GM19240 (cell line): ENCODE measurements around the gene CSH1.
"Not testable (repeated sequence)": the region's sequence is repeated elsewhere in the genome, so short reads cannot be mapped to it uniquely, and the experiment has no call there.

Experiments used
- DNase-seq: peaks from one replicate; pipeline ENCODE4 v3.0.0; 2011; ENCODE audit warnings: low spot score; ENCODE audit not compliant: insufficient read length

CSH1 gene

GRCh38 chr17:63896524-63897354, at the start of gene CSH1:
CSH1 (minus strand) TSS chr17:63896574; CDS start chr17:63896511, 63 bp downstream.
- not testable (repeated sequence) for DNase-seq

GRCh38 chr17:63945784-63946439, 49.5 kb upstream of the CSH1 start:
- no peak for DNase-seq

GRCh38 chr17:63944736-63945499, 48.5 kb upstream of the CSH1 start:
- no peak for DNase-seq

DNA sequence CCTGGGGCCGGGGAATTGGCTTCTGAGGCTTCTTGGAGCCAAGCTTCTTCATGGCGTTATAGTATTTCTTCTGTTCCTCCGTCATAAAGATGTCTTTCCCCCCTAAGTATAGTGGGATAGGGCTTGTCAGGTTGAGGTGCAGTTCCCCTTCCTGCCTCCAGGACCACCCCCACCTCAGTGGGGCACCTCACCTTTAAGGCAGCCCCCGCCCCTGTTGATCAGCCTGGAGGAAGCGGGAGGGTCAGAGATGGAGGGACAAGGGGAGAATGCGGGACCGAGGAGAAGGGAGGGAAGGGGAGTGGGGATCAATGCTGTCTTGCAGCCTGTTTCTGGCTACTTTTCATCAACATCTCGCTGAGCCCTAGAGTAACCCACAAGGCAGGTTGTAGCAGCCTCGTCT, 47.4 kb upstream of the CSH1 start:
- DNase-seq, result no peak

DNA sequence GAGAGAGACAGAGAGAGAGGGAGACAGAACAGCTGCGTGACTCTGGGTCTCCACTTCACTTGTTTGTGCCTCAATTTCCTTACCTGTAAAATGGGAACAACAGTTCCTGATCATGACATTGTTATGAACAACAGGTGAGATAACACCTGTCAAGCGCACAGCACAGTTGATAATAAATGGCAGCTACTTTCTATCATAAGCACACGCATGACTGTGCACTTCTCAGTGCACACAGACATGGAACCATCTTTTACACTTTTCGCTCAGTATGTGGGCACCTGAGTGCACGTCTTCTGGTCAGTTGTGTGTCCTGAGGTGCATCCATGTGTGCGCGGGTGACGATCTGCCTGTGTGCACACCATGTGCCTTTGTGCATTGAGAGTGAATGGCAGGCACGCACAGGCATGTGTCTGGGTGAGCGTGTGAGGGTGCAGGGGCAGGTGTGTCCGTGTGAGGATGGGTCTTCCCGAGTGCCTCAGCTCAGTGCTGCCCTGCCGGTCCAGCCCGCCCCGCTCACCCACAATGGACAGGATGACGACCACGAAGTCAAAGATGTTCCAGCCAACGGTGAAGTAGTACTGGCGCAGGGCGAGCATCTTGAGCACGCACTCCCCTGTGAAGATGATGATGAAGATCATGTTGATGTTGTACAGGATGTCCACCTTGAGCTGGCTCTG, 46.1 kb upstream of the CSH1 start:
- DNase-seq, result no peak

DNA sequence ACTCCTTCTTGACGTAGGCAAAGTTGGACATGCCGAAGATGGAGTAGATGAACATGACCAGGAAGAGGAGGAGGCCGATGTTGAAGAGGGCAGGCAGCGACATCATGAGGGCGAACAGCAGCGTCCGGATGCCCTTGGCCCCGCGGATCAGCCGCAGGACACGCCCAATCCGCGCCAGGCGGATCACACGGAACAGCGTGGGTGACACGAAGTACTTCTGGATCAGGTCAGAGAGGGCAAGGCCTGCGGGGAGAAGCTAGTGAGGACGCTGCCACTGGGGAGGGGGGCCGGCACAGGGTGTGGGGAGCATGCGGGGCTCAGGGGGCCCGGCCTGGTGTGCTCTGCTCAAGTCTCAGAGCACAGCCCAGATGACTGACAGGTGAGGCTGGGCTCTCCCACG, 45.4 kb upstream of the CSH1 start:
- no peak for DNase-seq

GRCh38 chr17:63941162-63941561, 44.8 kb upstream of the CSH1 start:
- no peak for DNase-seq

DNA sequence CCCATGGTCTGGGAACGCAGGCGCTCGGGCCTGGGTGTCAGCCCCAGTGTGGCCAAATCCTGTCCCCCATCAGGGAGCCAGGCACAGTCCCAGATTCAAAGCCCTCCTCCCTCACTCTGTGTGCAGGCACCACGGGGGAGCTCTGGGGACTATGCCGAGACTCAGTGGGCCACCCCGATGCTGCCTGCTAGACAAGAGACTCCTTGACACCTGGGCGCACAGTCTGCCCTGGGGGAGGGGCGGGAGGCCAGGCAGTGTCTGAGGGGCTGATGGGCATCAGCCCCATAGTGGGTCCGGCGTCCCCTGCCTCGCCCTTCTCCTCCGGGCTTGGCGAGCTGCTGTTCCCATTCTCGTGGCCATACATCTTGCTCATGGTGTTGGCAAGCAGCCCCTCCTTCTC, 44.2 kb upstream of the CSH1 start:
- no peak for DNase-seq

- no peak for DNase-seq
Observed at GRCh38 chr17:63939884-63940283, 43.5 kb upstream of the CSH1 start.

- DNase-seq, result no peak
Observed at GRCh38 chr17:63939401-63939800, 43.0 kb upstream of the CSH1 start.

DNA sequence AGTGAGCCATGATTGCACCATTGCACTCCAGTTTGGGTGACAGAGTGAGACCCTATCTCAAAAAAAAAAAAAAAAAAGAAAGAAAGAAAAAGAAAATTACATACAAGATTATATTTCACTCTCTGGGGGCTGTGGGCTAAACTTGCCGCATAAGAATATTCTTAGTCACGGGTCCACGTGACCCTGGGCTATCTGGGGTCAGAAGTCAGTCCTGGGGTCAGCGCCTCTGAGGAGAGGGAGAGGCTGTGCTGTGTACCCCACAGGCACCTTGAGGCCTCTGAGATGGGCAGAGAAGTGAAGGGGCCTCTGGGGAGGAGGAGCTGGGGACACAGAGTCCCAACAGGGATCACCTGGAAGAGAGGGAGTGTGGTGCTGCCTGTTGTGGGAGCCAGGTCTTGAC, 41.5 kb upstream of the CSH1 start:
- DNase-seq, result no peak

GRCh38 chr17:63937319-63937718, 40.9 kb upstream of the CSH1 start:
- no peak for DNase-seq

DNA sequence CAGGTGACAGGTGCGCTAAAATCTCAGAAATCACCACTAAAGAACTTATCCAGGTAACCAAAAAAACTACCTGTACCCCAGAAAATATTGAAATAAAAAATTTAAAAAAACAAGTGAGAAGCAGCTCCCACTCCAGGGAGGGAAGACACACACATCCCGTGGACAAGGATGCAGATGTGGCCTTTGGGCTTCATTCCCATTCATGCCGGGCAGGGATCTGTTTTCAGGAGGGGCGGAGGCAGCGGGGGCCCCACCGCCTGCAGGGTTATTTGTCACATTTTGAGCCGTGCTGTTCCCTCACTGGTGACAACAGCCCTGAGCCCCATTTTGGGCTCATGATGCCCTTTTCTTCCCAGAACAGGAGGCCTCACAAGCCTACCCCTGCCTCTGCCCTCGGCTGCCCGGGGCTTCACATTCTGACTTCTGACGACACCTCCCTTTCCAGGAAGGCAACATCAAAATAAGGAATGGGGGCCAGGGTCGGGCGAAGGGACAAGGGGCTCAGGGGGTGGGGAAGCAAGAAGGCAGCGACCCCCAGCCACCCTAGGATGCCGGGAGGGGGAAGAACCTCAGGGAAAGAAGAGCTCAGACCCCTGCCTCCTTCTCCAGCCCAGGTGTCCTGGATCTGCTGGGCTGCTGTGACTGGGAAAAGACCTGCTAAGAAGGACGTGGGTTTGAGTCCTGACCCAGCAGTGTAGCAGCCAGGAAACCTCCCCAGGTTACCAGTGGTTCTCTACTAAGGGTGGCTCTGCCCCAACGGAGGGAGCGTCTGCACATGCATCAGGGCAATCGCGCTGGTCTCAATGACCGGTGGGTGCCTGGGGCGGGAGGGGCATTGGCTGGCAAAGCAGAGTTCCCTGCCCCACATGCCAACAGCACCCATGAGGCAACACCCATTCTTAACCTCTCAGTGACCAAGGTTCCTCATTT, 38.1 kb upstream of the CSH1 start:
- DNase-seq, result no peak

DNA sequence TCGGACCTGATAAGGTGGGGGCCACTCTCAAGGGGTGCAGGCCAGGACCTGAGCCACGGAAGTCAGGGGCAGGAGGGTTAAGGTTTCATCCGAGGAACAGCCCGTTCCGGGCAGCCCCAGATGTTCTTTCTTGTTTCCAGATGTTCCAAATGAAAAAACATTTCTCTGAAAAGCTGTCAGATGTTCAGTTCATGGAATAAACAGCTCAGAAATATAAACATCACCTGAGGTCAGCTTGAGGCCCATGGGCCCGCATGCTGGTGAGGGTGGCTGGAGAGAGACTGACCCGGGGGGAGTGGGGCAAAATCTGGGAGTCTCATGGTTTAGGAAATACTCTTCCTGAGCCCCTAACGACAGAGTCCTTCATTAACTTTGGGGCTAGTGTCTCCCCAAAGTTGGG, 37.2 kb upstream of the CSH1 start:
- DNase-seq, result no peak

DNA sequence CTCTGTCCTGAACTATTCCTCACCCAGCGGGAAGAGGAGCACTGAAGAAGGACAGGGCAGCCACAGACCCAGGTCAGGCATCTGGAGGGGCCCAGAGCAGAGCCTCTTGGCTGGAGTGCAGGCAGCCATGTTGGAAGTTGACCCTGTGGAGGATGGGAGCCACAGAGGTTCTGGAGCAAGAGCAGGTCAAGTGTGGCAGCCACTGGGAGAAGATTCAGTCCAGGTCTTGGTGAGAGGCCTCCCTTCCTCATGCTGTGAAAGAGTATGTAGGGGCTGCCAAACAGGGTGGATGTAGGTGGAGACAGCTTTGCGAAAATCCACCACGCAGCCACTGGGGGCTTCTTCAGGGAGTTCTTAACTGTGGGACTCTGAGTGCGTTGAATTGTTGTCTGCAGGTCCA, 36.3 kb upstream of the CSH1 start:
- DNase-seq, result no peak

GRCh38 chr17:63931981-63932561, 35.7 kb upstream of the CSH1 start, which contains the start of gene CD79B:
CD79B (minus strand) TSS chr17:63932331; CDS start chr17:63932261, 70 bp downstream.
- DNase-seq, result peak; percentile 91

DNA sequence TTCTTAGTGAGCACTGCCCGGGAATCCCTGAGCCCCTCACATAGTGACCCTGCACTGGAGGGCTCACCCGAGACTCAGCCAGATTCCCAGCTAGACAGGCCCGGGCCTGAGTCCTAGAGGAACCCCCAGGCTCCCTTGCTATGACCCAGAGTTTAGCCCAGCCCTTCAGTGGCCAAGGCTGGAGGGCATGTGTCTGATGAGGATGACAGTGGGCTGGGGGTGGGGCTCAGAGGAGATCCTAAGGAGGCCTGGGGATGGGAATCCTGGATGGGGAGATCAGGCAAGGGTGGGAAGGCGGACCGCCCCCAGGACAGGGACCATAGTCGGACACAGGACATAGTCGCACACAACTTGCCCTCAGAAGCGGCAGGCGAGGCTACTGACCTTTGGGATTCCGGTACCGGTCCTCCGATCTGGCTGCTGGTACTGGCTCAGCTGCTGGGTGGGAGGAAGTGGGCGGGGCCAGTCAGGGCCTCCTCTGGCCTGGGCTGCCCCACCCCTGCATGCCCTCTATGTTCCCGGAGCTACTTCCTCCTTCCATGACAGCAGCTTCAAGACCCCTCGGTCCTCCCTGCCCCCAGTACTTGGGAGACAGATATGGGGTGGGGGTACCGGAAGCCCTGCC, 34.7 kb upstream of the CSH1 start:
- DNase-seq, result peak; percentile 60

GRCh38 chr17:63929860-63930766, 33.7 kb upstream of the CSH1 start:
- no peak for DNase-seq
